Inferior parietal cortex (tissue), 1 donor: ENCODE measurements around the gene EPS8L2.
A peak's percentile ranks its signal among the peaks of the same experiment; 100 is the strongest.
"Not testable (repeated sequence)": the region's sequence is repeated elsewhere in the genome, so short reads cannot be mapped to it uniquely, and the experiment has no call there.

Experiments
- DNase-seq: peaks from one replicate; pipeline ENCODE4 v3.0.0-alpha.2; 2016; ENCODE audit errors: extremely low spot score

EPS8L2 gene

GRCh38 chr11:725624-726202 is 19.7 kb downstream of the EPS8L2 start:
- no peak for DNase-seq

- DNase-seq, result no peak
Observed at GRCh38 chr11:726278-727220, 20.5 kb downstream of the EPS8L2 start.

DNA sequence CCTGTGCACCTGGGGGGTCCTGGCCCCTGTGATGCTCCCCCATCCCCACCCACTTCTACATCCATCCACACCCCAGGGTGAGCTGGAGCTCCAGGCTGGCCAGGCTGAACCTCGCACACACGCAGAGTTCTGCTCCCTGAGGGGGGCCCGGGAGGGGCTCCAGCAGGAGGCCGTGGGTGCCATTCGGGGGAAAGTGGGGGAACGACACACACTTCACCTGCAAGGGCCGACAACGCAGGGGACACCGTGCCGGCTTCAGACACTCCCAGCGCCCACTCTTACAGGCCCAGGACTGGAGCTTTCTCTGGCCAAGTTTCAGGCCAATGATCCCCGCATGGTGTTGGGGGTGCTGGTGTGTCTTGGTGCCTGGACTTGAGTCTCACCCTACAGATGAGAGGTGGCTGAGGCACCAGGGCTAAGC is 21.3 kb downstream of the EPS8L2 start:
- DNase-seq, result no peak

DNA sequence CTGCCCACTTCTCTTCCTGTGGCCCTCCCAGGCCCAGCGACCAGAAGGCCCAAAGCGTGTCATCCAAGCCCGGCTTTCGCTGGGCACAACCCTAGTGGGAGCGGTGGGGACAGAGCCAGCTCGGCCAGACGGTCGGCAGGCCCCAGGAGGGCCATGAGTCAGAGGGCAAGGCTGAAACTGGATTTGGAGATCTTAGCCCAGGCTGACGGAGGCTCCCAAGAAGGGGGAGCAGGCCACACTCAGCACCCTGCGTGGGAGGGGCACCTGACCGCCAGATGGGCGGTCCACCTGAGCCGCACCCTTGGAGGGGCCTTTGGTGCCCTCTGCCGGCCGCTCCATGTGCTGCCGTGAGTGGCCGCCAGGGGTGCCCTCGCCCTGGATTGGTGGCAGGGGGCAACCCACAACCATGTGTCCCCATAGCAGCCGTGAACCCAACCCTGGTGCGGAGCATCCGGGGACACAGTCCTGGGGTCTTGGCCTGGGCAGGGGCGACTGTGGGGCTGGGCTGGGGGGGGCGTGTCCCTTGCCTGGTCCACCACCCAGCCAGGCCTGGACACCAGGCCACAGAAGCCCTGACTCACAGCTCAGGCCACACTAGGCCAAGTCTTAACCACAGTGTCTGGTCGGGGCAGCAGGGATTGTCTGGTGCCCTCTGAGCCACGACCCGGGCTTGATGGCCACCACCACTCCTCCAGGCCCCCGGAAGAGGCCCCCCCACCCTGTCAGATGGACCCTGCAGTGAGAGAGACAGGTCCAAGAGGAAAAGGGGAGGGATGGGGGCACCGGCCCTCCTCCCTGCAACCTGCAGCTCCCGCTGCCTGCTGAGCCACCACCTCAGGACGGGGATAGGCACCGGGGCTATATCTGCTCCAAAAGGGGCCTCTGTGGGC is 22.1 kb downstream of the EPS8L2 start:
- DNase-seq, result peak; percentile 77

- DNase-seq, result no peak
Observed at GRCh38 chr11:728901-729491, 23.0 kb downstream of the EPS8L2 start.

- peak; percentile 69 for DNase-seq
Observed at GRCh38 chr11:729492-730074, 23.6 kb downstream of the EPS8L2 start.

- no peak for DNase-seq
Observed at GRCh38 chr11:733072-733471, 27.0 kb downstream of the EPS8L2 start.

GRCh38 chr11:734541-734940 is 28.5 kb downstream of the EPS8L2 start:
- DNase-seq, result not testable (repeated sequence)

GRCh38 chr11:737366-737765 is 31.3 kb downstream of the EPS8L2 start:
- DNase-seq, result peak; percentile 8

DNA sequence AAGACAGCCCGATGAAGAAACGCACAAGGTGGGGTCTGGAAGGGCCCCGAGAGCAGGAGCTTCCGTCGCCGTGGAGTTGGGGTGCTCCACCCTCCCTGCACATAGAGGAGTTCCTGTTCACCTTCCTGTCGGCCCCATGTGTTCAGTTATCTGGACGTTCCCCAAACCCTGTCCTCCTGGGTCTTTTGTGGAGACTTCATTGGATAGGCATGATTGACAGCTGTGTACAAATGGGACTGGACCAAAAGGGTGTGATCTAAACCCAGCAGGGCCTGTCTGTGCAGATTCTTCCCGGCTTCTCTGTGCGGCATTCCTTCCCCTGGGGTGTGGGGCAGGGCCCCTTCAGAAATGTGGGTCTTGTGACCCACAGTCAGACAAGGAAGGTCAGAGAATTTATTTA is 31.9 kb downstream of the EPS8L2 start:
- not testable (repeated sequence) for DNase-seq

- DNase-seq, result no peak
Observed at GRCh38 chr11:742156-742546, 36.1 kb downstream of the EPS8L2 start.

DNA sequence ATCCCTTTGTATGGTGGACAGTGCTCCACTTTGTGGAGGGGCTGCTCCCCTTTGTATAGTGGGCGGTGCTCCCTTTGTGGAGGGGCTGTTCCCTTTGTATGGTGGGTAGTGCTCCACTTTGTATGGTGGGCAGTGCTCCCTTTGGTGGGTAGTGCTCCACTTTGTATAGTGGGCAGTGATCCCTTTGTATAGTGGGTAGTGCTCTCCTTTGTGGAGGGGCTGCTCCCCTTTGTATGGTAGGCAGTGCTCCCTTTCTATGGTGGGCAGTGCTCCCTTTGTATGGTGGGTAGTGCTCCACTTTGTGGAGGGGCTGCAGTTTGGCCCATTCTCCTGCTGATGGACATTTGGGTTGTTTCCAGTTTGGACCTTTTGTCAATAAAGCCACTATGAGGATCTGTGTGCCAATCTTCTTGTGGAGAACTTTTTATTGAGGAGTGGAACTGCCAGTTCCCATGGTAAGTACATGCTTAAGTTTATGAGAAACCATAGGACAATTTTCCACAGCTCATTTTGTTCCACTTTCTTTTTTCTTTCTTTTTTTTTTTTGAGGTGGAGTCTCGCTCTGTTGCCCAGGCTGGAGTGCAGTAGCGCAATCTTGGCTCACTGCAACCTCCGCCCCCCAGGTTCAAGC is 36.7 kb downstream of the EPS8L2 start:
- DNase-seq, result no peak

DNA sequence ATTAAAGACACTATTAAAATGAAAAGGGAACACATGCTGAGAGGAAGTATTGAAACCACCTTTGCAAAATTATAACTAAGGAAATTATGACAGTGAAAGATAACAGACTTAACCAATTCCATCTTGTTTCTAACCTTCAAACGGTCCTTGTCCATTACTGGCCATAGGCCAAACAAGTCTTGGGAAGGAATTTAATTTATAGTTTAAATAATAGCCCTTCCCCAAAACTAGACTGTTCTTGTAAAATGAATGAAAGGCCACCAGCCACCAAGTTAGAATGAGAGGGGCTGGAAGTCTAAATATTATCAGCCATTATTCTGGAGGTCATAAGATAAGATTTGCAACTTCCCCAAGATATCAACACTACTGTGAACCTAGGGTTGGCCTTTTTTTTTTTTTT is 39.4 kb downstream of the EPS8L2 start:
- DNase-seq, result no peak

- DNase-seq, result peak; percentile 69
Observed at GRCh38 chr11:746289-747157, 40.5 kb downstream of the EPS8L2 start.

DNA sequence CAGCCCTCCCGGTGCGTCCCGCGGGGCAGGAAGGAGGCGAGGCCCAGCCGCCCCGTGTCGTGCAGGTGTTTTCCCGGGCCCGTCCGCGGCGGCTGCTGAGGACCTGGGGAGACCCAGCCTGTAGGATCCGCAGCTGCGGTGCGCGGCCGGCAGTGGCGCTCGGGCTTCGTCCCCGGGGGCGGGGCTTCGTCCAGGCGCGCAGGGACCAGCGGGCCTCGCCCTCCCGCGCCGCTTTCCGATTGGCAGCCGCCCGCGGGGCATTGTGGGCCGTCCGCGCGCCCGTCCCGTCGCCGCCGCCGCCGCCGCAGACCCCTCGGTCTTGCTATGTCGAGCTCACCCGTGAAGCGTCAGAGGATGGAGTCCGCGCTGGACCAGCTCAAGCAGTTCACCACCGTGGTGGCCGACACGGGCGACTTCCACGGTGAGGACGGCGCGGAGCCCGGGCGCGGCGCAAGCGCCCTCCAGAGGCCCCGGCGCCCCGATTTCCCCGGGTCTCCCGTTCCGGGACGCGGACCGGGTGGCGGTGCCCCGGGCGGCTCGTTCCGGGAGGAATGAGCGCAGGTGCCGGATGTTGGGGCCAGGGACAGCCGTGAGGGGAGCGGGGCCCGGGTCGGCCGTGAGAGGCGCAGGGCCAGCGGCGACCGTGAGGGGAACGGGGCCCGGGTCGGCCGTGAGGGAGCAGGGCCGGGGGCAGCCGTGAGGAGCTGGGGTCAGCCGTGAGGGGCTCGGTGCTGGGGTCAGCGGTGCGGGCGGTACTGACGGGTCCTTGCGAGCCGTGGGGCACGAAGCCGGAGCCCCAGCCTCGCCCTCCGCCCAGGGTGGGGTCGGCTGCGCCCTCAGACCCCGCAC is 41.4 kb downstream of the EPS8L2 start, which contains the start of gene TALDO1:
Gene TALDO1, plus strand, starts transcription at position 307 of the 849 bp plus-strand sequence. Its CDS starts 18 bp downstream, at position 325.
- peak; percentile 84 for DNase-seq

- DNase-seq, result no peak
Observed at GRCh38 chr11:748007-748359, 42.0 kb downstream of the EPS8L2 start.

DNA sequence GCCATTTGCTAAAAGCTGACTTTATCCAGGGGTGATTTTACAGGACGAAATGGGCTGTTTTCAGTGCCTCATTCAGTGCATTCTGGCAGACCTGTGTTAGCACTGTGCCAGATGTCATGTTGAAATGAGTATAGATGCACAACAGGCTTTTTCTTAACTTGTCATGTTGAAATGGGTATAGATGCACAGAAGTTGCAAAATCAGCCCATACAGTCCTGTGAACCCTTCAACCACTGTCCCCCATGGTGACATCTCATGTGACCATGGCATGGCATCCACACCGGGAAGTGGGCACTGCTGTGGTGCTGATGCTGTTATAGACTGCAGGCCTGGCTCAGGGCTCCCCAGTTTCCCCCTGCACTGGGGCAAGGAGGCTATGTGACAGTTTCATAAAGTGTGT is 43.7 kb downstream of the EPS8L2 start:
- no peak for DNase-seq

GRCh38 chr11:760236-760635 is 54.2 kb downstream of the EPS8L2 start:
- no peak for DNase-seq

DNA sequence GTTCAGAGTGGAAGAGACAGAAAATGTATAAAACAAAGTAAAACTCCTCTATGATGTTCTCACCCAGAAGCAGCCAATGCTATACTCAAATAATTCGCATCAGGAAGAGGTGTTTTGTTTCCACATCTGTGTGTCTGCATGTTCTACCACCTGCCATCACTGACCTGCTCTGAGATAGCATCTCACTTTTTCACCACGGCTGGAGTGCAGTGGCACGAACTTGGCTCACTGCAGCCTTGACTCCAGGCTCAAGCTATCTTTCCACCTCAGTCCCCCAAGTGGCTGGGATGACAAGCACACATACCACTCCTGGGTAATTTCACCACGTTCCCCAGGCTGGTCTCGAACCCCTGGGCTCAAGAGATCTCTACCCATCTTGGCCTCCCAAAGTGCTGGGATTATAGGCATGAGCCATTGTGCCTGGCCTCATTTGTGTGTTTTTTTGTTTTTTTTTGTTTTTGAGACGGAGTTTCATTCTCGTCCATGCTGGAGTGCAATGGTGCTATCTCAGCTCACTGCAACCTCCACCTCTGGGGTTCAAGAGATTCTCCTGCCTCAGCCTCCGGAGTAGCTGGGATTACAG is 55.6 kb downstream of the EPS8L2 start:
- no peak for DNase-seq
